ENCODE results near the gene TAPT1.

GRCh38 chr4:16161851-16162408, 64.3 kb downstream of the TAPT1 start:
- no peak for TF ChIP-seq CTCF (IDR thresholded peaks at IDR 0.05)
- TF ChIP-seq POLR2A (IDR thresholded peaks at IDR 0.05) = no peak

Data from testis (tissue), 2 donors.